ENCODE results near the gene PPFIA2. TPM values are rescaled to one million over a fixed set of nuclear protein-coding genes. Genes with fewer than 3 reads are reported as not detected.

Gene PPFIA2
- total RNA-seq (1 to 10 TPM in 2 of 4 donors, under 1 TPM in 2; 0.62 to 3.0 (median 1.1) TPM), polyA plus RNA-seq (0.66 TPM)
- long read RNA-seq, donor 1, partial matches to known transcripts: 0 of 1 reads
- long read RNA-seq, donor 1, other reads (novel, unspliced or antisense): 1 of 1 reads
- long read RNA-seq, donor 2: 0 reads
- long read RNA-seq, donor 3, partial matches to known transcripts: 0 of 2 reads
- long read RNA-seq, donor 3, other reads (novel, unspliced or antisense): 2 of 2 reads
- long read RNA-seq, donor 4: 0 reads

GRCh38 chr12:81759190-81760051 lies at the start of gene PPFIA2:
Gene PPFIA2, minus strand, starts transcription at chr12:81759350.
- intact Hi-C loops (cut with DNase I): no loop called here
- Histone ChIP-seq H3K4me3 (ENCODE audit: low read length) (peak within 1 kb of the TSS; percentile 54), H3K4me1 (ENCODE audit: control insufficient read depth, insufficient read depth, low read length) (no peaks in the 10 kb centered on the region), H3K27ac (ENCODE audit: low read length) (no peak within 1 kb of the TSS), H3K27me3 (ENCODE audit: control insufficient read depth, insufficient read depth) (no peaks in the 10 kb centered on the region), H3K9me3 (ENCODE audit: control insufficient read depth, low read length) (no peaks in the 10 kb centered on the region)
- 5% methylated on average over 34 of the region's 34 CpGs for WGBS
- ATAC-seq (peak; percentile 80 to 96), DNase-seq (peak; percentile 55 to 71 (median 56))

GRCh38 chr12:81800298-81801148 lies 41.4 kb upstream of the PPFIA2 start:
- Histone ChIP-seq H3K27me3 (ENCODE audit: control insufficient read depth, insufficient read depth) (no peaks in the 10 kb centered on the region), H3K4me1 (ENCODE audit: control insufficient read depth, insufficient read depth, low read length) (peaks cover 1% of the 10 kb centered on the region), H3K27ac (ENCODE audit: low read length) (no peak overlapping the region), H3K9me3 (ENCODE audit: control insufficient read depth, low read length) (no peaks in the 10 kb centered on the region), H3K4me3 (ENCODE audit: low read length) (no peak overlapping the region)
- DNase-seq: peak in 1 of 3 donors; percentile 22
- peak; percentile 88 to 89 for ATAC-seq
- 57% methylated on average over 8 of the region's 8 CpGs for WGBS
- intact Hi-C loops (cut with DNase I): no loop called here

DNA sequence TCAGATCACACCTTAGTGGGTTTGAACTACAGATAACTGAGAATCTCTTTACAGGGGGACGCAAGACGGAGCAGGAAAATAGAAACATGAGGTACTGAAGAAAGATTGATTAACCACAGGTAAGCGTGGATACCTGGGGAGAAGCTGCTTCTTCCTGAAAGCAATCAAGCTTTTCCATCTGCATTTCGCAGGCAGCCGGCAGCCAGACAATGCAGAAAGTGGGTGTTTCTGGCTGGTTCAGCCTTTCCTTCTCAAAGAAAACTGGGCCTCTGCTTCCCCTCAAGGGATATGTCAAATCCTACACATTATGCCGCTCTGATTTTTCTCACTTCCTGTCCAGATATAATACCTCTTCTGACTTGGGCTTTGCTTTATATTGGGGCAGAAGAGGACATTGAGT lies 39.1 kb upstream of the PPFIA2 start:
- Histone ChIP-seq H3K9me3 (ENCODE audit: control insufficient read depth, low read length) (no peaks in the 10 kb centered on the region), H3K27ac (ENCODE audit: low read length) (no peak overlapping the region), H3K4me1 (ENCODE audit: control insufficient read depth, insufficient read depth, low read length) (peaks cover 1% of the 10 kb centered on the region), H3K4me3 (ENCODE audit: low read length) (no peak overlapping the region), H3K27me3 (ENCODE audit: control insufficient read depth, insufficient read depth) (no peaks in the 10 kb centered on the region)
- DNase-seq: no peak
- no peak for ATAC-seq
- intact Hi-C loops (cut with DNase I): no loop called here
- WGBS: 66% methylated on average over 6 of the region's 6 CpGs

DNA sequence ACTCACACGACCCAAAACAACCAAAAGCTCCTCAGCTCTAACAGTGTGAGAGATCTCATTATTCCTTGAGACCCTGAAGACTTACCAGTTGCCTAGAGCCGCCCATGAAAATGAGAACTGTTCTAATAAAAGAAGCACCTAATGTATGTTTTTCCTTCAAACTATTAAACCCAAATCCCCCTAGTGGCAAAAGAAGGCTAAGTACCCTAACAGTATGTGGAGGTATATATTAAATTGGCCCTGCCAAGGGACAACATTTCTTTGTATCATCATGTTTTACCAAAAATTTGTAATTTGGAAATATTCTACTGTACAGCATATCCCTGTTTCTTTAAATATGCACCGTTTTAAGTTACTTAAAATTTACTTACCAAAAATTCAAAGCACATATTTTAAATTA lies 38.0 kb upstream of the PPFIA2 start:
- H3K4me3 ChIP-seq (ENCODE audit: low read length): no peak overlapping the region
- peaks cover 1% of the 10 kb centered on the region for H3K4me1 ChIP-seq (ENCODE audit: control insufficient read depth, insufficient read depth, low read length)
- DNase-seq (no peak), ATAC-seq (no peak)
- 44% methylated on average over 3 of the region's 3 CpGs for WGBS
- no peaks in the 10 kb centered on the region for H3K9me3 ChIP-seq (ENCODE audit: control insufficient read depth, low read length)
- intact Hi-C loops (cut with DNase I): no loop called here
- H3K27me3 ChIP-seq (ENCODE audit: control insufficient read depth, insufficient read depth): no peaks in the 10 kb centered on the region
- no peak overlapping the region for H3K27ac ChIP-seq (ENCODE audit: low read length)

DNA sequence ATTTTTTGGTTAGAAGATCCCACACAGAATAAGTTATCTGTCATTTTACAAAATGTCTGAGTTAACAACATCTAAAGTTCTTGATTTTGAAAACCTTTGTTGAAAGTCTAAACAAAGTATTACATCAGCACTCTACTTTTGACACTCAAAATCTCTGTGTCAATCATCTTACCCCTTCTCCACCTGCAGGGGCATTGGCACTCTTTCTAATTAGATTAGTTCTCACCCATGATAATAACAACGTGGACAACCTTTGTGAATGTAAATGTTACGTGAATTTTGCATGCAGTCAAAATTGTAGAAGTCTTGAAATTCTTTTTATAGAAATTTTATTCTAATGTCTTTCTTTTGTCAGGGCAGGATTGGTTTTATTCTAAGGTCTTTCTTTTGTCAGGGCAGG lies 33.5 kb upstream of the PPFIA2 start:
- WGBS: 75% methylated on average over 2 of the region's 2 CpGs
- intact Hi-C loops (cut with DNase I): no loop called here
- Histone ChIP-seq H3K27me3 (ENCODE audit: control insufficient read depth, insufficient read depth) (no peaks in the 10 kb centered on the region), H3K4me1 (ENCODE audit: control insufficient read depth, insufficient read depth, low read length) (no peaks in the 10 kb centered on the region), H3K27ac (ENCODE audit: low read length) (no peak overlapping the region), H3K9me3 (ENCODE audit: control insufficient read depth, low read length) (no peaks in the 10 kb centered on the region), H3K4me3 (ENCODE audit: low read length) (no peak overlapping the region)
- ATAC-seq (no peak), DNase-seq (no peak)

DNA sequence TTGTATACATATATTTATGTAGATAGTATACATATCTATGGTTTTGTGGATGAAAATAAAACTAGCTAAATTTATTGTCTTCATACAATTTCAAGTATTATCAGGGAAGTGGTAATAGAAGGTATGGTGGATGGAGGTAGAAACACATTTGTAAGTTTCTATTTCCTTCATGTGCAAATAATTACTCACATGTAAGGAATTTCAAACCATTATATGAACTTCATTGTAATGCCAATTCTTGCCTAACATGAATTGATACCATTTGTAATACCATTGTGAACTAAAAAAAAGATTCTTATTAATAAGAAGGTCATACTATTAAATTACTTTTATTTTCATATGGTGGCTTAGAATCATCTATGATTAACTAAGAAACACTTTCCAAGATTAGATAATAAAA lies 20.1 kb upstream of the PPFIA2 start:
- H3K9me3 ChIP-seq (ENCODE audit: control insufficient read depth, low read length): no peaks in the 10 kb centered on the region

DNA sequence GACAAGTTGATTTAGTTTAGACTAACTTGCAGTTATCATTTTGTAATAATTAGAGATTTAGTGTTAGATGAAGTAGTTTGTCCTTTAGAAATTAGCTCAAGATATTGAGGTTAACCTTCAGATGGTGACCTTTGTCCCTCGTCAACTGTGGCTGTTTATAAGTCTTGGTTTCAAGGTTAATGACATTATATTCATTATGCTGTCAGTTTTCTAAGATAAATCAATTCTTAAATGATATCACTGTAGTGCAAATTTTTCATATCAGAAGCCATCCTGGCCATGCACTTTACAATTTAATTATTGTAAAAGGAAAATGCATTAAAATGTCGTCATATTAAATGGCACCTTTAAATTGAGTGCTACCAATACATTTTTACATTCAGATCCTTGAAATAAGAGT lies 19.6 kb upstream of the PPFIA2 start:
- 68% methylated on average over 2 of the region's 2 CpGs for WGBS
- no peak overlapping the region for H3K4me3 ChIP-seq (ENCODE audit: low read length)
- intact Hi-C loops (cut with DNase I): no loop called here
- H3K27ac ChIP-seq (ENCODE audit: low read length): no peak overlapping the region
- no peaks in the 10 kb centered on the region for H3K9me3 ChIP-seq (ENCODE audit: control insufficient read depth, low read length)
- DNase-seq (no peak), ATAC-seq (no peak)
- H3K4me1 ChIP-seq (ENCODE audit: control insufficient read depth, insufficient read depth, low read length): no peaks in the 10 kb centered on the region
- H3K27me3 ChIP-seq (ENCODE audit: control insufficient read depth, insufficient read depth): no peaks in the 10 kb centered on the region

More for the DNA sequence above, 20.1 kb upstream of the PPFIA2 start:
- H3K4me1 ChIP-seq (ENCODE audit: control insufficient read depth, insufficient read depth, low read length): no peaks in the 10 kb centered on the region
- no peak for DNase-seq
- intact Hi-C loops (cut with DNase I): no loop called here
- no peak overlapping the region for H3K27ac ChIP-seq (ENCODE audit: low read length)
- H3K4me3 ChIP-seq (ENCODE audit: low read length): no peak overlapping the region
- no peak for ATAC-seq
- no peaks in the 10 kb centered on the region for H3K27me3 ChIP-seq (ENCODE audit: control insufficient read depth, insufficient read depth)

- peak; percentile 42 to 74 (median 65) for DNase-seq
- peak; percentile 85 to 91 for ATAC-seq
- WGBS: under 1% methylated on average over 50 of the region's 50 CpGs
- Histone ChIP-seq H3K27ac (ENCODE audit: low read length) (no peak overlapping the region), H3K4me3 (ENCODE audit: low read length) (peak overlapping the region; percentile 54), H3K9me3 (ENCODE audit: control insufficient read depth, low read length) (no peaks in the 10 kb centered on the region), H3K4me1 (ENCODE audit: control insufficient read depth, insufficient read depth, low read length) (no peaks in the 10 kb centered on the region), H3K27me3 (ENCODE audit: control insufficient read depth, insufficient read depth) (no peaks in the 10 kb centered on the region)
- intact Hi-C loops (cut with DNase I): no loop called here
Observed at GRCh38 chr12:81758421-81759189, 545 bp downstream of the PPFIA2 start.

- intact Hi-C loops (cut with DNase I): no loop called here
- Histone ChIP-seq H3K4me3 (ENCODE audit: low read length) (peak overlapping the region; percentile 54), H3K27me3 (ENCODE audit: control insufficient read depth, insufficient read depth) (no peaks in the 10 kb centered on the region), H3K4me1 (ENCODE audit: control insufficient read depth, insufficient read depth, low read length) (no peaks in the 10 kb centered on the region), H3K9me3 (ENCODE audit: control insufficient read depth, low read length) (no peaks in the 10 kb centered on the region), H3K27ac (ENCODE audit: low read length) (no peak overlapping the region)
- DNase-seq (no peak), ATAC-seq (no peak)
- WGBS: 14% methylated on average over 7 of the region's 7 CpGs
Observed at GRCh38 chr12:81757731-81758365, 1.3 kb downstream of the PPFIA2 start.

- WGBS: 63% methylated on average over 2 of the region's 2 CpGs
- Histone ChIP-seq H3K9me3 (ENCODE audit: control insufficient read depth, low read length) (no peaks in the 10 kb centered on the region), H3K4me3 (ENCODE audit: low read length) (no peak overlapping the region), H3K27me3 (ENCODE audit: control insufficient read depth, insufficient read depth) (no peaks in the 10 kb centered on the region), H3K4me1 (ENCODE audit: control insufficient read depth, insufficient read depth, low read length) (no peaks in the 10 kb centered on the region), H3K27ac (ENCODE audit: low read length) (no peak overlapping the region)
- DNase-seq: no peak
- no peak for ATAC-seq
- intact Hi-C loops (cut with DNase I): no loop called here
Observed at GRCh38 chr12:81729781-81730180, 29.4 kb downstream of the PPFIA2 start.
